Kidney (tissue), 14 donors: ENCODE measurements around the gene USP48. TPM values are rescaled to one million over a fixed set of nuclear protein-coding genes. Genes with fewer than 3 reads are reported as not detected.

Experiments used
- DNase-seq, 5 donors: peaks; one replicate each; pipeline ENCODE4 v3.0.0-alpha.2; 2013 to 2020
- FAIRE-seq: peaks from 2 replicates; lab custom pipeline; 2012; peaks lifted over from hg19 to GRCh38; lab: Jason Lieb, UNC
- H3K27ac ChIP-seq, 2 donors: one replicate each; pipeline ENCODE4 v1.7.0; 2013; ENCODE audit warnings: low read depth in 2 of 2, low read length in 2 of 2, inconsistent platforms in 1 of 2
- H3K27me3 ChIP-seq: one replicate; pipeline ENCODE4 v1.7.1; 2013; ENCODE audit warnings: low read length, inconsistent platforms; ENCODE audit not compliant: control insufficient read depth, insufficient read depth
- H3K36me3 ChIP-seq, 3 donors: one replicate each; pipeline versions ENCODE4 v1.7.0 to v1.7.1; 2013; ENCODE audit warnings: low read length in 3 of 3, control low read depth in 1 of 3, inconsistent platforms in 1 of 3; ENCODE audit not compliant: insufficient read depth in 3 of 3, control insufficient read depth in 2 of 3
- H3K4me1 ChIP-seq, 3 donors: one replicate each; pipeline versions ENCODE4 v1.7.0 to v1.7.1; 2013; ENCODE audit warnings: low read length in 3 of 3, inconsistent platforms in 1 of 3, low read depth in 1 of 3; ENCODE audit not compliant: control insufficient read depth in 2 of 3, insufficient read depth in 2 of 3
- H3K4me3 ChIP-seq, 3 donors: one replicate each; pipeline versions ENCODE4 v1.7.0 to v1.8.1; 2013; ENCODE audit warnings: low read length in 3 of 3, control low read depth in 1 of 3, inconsistent platforms in 1 of 3
- H3K9ac ChIP-seq, 3 donors: one replicate each; pipeline versions ENCODE4 v1.7.0 to v1.7.1; 2013; ENCODE audit warnings: low read length in 3 of 3, control low read depth in 1 of 3, inconsistent platforms in 1 of 3
- H3K9me3 ChIP-seq, 3 donors: one replicate each; pipeline versions ENCODE4 v1.7.0 to v1.7.1; 2013; ENCODE audit warnings: low read length in 3 of 3, control low read depth in 1 of 3, inconsistent platforms in 1 of 3; ENCODE audit not compliant: control insufficient read depth in 2 of 3, insufficient read depth in 1 of 3
- CTCF ChIP-seq: IDR thresholded peaks from 3 replicates; pipeline ENCODE4 v1.5.1; 2012; ENCODE audit warnings: mild to moderate bottlenecking, moderate library complexity, borderline replicate concordance; ENCODE audit not compliant: insufficient read depth; ENCODE audit errors: extremely low read depth
- intact Hi-C: fragments of 100-400 bp; cut with DNase I; formaldehyde crosslinking; loops from one replicate; pipeline ENCODE4 v1.11.1; 2022
- polyA plus RNA-seq: library from polyadenylated mRNA; stranded (reverse); fragments of 350-450 nt; fragmentation: Illumina TruSeq; extraction: RNeasy Lipid Tissue Mini Kit (QIAGEN cat#74804); gene quantifications from one replicate; pipeline ENCODE4 v1.2.3, GENCODE V29; 2014; ENCODE audit warnings: low read depth, low replicate concordance; ENCODE audit not compliant: insufficient read depth
- total RNA-seq: library from RNA; stranded (reverse); fragmentation: NEBNext Ultra II Directional; extraction: Animal tissue kit (Norgen Biotek cat#: 25700); gene quantifications from one replicate; pipeline ENCODE4 v1.2.1, GENCODE V29; 2021
- donor health status: control.
- donor health status: control.
- donor health status: control.
- donor health status: control.
- donor health status: control.
- donor health status: DM: yes; HTN: yes; CAD: no.
- donor health status: Normal renal cell carcinoma (clear cell type).

The USP48 gene
- total and polyA plus RNA-seq, 2 donors from 2014 or later = 16.7 to 62.8 TPM

- no peak for TF ChIP-seq CTCF
- FAIRE-seq (no peak), DNase-seq (peak in 2 of 5 donors; percentile 43 to 61)
- Histone ChIP-seq H3K27ac (peak overlapping the region in 1 of 2 donors; percentile 23), H3K36me3 (no peaks in the 10 kb centered on the region), H3K27me3 (peaks cover 2% of the 10 kb centered on the region), H3K9me3 (no peaks in the 10 kb centered on the region), H3K4me1 (peaks cover 5 to 35% (median 23%) of the 10 kb centered on the region in 3 donors), H3K9ac (no peak overlapping the region), H3K4me3 (no peak overlapping the region)
- intact Hi-C loops = no loop called here
Measured at GRCh38 chr1:21671915-21672314, 111.0 kb downstream of the USP48 start.

- intact Hi-C loops = no loop called here
- Histone ChIP-seq H3K27ac (no peak overlapping the region), H3K9ac (no peak overlapping the region), H3K4me3 (no peak overlapping the region), H3K4me1 (peaks cover 5 to 35% (median 23%) of the 10 kb centered on the region in 3 donors), H3K27me3 (peaks cover 2% of the 10 kb centered on the region), H3K36me3 (no peaks in the 10 kb centered on the region), H3K9me3 (no peaks in the 10 kb centered on the region)
- TF ChIP-seq CTCF = no peak
- FAIRE-seq = no peak
- DNase-seq = no peak
Measured at GRCh38 chr1:21670956-21671902, 111.7 kb downstream of the USP48 start.

GRCh38 chr1:21670059-21670881, 112.7 kb downstream of the USP48 start:
- no peak overlapping the region for H3K4me3 ChIP-seq
- intact Hi-C loops = no loop called here
- no peak for DNase-seq
- no peak for FAIRE-seq
- H3K36me3 ChIP-seq = no peaks in the 10 kb centered on the region
- no peaks in the 10 kb centered on the region for H3K9me3 ChIP-seq
- H3K27ac ChIP-seq = no peak overlapping the region
- H3K27me3 ChIP-seq = peaks cover 2% of the 10 kb centered on the region
- peak overlapping the region in 1 of 3 donors; percentile 15 for H3K9ac ChIP-seq
- TF ChIP-seq CTCF = no peak
- H3K4me1 ChIP-seq = peaks cover 5 to 35% (median 23%) of the 10 kb centered on the region in 3 donors
